Stomach (tissue), 19 donors: ENCODE data around the gene TAF11L4. TPM values are rescaled to one million over a fixed set of nuclear protein-coding genes. Genes with fewer than 3 reads are reported as not detected.
"Not testable (repeated sequence)": the region's sequence is repeated elsewhere in the genome, so short reads cannot be mapped to it uniquely, and the experiment has no call there.

Source experiments
- DNase-seq, 2 donors: peaks; one replicate each; pipeline versions ENCODE4 v3.0.0 to v3.0.0-alpha.2; 2013 to 2019
- H3K27ac ChIP-seq, 5 donors: fragments of 200-600 bp in 4 of 5; sonication (generic) in 4 of 5; one replicate each; pipeline ENCODE4 v1.5.1; 2013 to 2019; ENCODE audit warnings: mild to moderate bottlenecking in 1 of 5, moderate library complexity in 1 of 5
- H3K27me3 ChIP-seq, 3 donors: fragments of 200-600 bp; sonication (generic); one replicate each; pipeline ENCODE4 v1.5.1; 2017 to 2019; ENCODE audit warnings: mixed run types in 1 of 3
- H3K36me3 ChIP-seq, 4 donors: fragments of 200-600 bp; sonication (generic); 1 replicate in 3 of 4; 2 replicates in 1 of 4; pipeline ENCODE4 v1.5.1; 2016 to 2019
- H3K4me1 ChIP-seq, 4 donors: fragments of 200-600 bp; sonication (generic); one replicate each; pipeline ENCODE4 v1.5.1; 2016 to 2019
- H3K4me3 ChIP-seq, 4 donors: fragments of 200-600 bp; sonication (generic) in 3 of 4; one replicate each; pipeline ENCODE4 v1.5.1; 2016 to 2019; ENCODE audit warnings: mild to moderate bottlenecking in 1 of 4
- H3K9me3 ChIP-seq, 4 donors: fragments of 200-600 bp; sonication (generic); one replicate each; pipeline ENCODE4 v1.5.1; 2016 to 2019
- CTCF ChIP-seq, 7 experiments: fragments of 450-650 bp in 4 of 7; fragments of 200-600 bp in 3 of 7; sonication (generic) in 3 of 7; IDR thresholded peaks; one replicate each; pipeline ENCODE4 v1.5.1; 2016 to 2019; ENCODE audit warnings: antibody characterized with exemption in 7 of 7, control low read depth in 2 of 7, mild to moderate bottlenecking in 1 of 7
- EP300 ChIP-seq: sonication (generic); formaldehyde crosslinking; IDR thresholded peaks from one replicate; pipeline ENCODE4 v1.6.1; 2017; ENCODE audit warnings: antibody characterized with exemption
- POLR2A ChIP-seq, 4 donors: fragments of 450-650 bp; IDR thresholded peaks; one replicate each; pipeline ENCODE4 v1.6.1; 2016; ENCODE audit warnings: antibody characterized with exemption in 4 of 4, control low read depth in 2 of 4, mild to moderate bottlenecking in 1 of 4, moderate library complexity in 1 of 4
- POLR2AphosphoS5 ChIP-seq, 3 donors: sonication (generic); formaldehyde crosslinking; IDR thresholded peaks; one replicate each; pipeline ENCODE4 v1.6.1; 2016; ENCODE audit warnings: antibody characterized with exemption in 3 of 3
- WGBS, 5 donors: extraction: QIAGEN DNeasy Blood & Tissue Kit in 3 of 5; methylation state at CpG; one replicate each; pipeline versions ENCODE4 v1.1.5 to v1.1.7; 2013 to 2018; 5-methylcytosine and 5-hydroxymethylcytosine counted together
- intact Hi-C: fragments of 100-400 bp; cut with DNase I; formaldehyde crosslinking; loops from one replicate; pipeline ENCODE4 v1.15.1; 2023; ENCODE audit warnings: low total_unique reads
- long read RNA-seq, 10 donors: transcript quantifications; one replicate each; lab custom pipeline, GENCODE V29; 2026
- polyA plus RNA-seq, 3 donors: library from polyadenylated mRNA; stranded (reverse); fragments of 200-250 nt; gene quantifications; one replicate each; pipeline ENCODE4 v1.2.3, GENCODE V29; 2013
- total RNA-seq, 5 donors: library from RNA; depleted of rRNA; stranded (reverse); fragments of >200 nt; gene quantifications; one replicate each; pipeline versions ENCODE4 v1.1.0 to v1.2.3, GENCODE V29; 2014 to 2016
- donor health status: healthy with polysubstance abuse.
- donor health status: Bipolar disorder and iron deficiency.
- donor health status: healthy.

Gene TAF11L4
- not detected for total RNA-seq
- not detected for polyA plus RNA-seq
- long read RNA-seq, donor 1, result 0 reads
- long read RNA-seq, donor 2, result 0 reads
- long read RNA-seq, donor 3, result 0 reads
- long read RNA-seq, donor 4, result 0 reads
- long read RNA-seq, donor 5, result 0 reads
- long read RNA-seq, donor 6, result 0 reads
- long read RNA-seq, donor 7, result 0 reads
- long read RNA-seq, donor 8, result 0 reads
- long read RNA-seq, donor 9, result 0 reads
- long read RNA-seq, donor 10, result 0 reads

- H3K9me3 ChIP-seq, H3K4me3 ChIP-seq, H3K4me1 ChIP-seq, H3K27ac ChIP-seq, H3K27me3 ChIP-seq, H3K36me3 ChIP-seq, intact Hi-C loops, DNase-seq: not testable (repeated sequence)
- WGBS, 5 donors, result no CpG with 5 or more reads among the region's 15 CpGs
Measured at GRCh38 chr5:17521501-17521900, at the start of gene TAF11L4. Gene TAF11L4 (plus strand): TSS chr5:17521801.

GRCh38 chr5:17475064-17475463, 46.5 kb upstream of the TAF11L4 start:
- H3K4me3 ChIP-seq, H3K27me3 ChIP-seq, H3K27ac ChIP-seq, H3K36me3 ChIP-seq, intact Hi-C loops, H3K4me1 ChIP-seq, DNase-seq, H3K9me3 ChIP-seq: not testable (repeated sequence)

- TF ChIP-seq EP300, result no peak
- TF ChIP-seq CTCF (IDR thresholded peaks at IDR 0.05), result no peak
- no peak for TF ChIP-seq POLR2AphosphoS5 (IDR thresholded peaks at IDR 0.05)
- no peak for TF ChIP-seq POLR2A (IDR thresholded peaks at IDR 0.05)
- H3K36me3 ChIP-seq, result no peaks in the 10 kb centered on the region
- DNase-seq, result peak in 1 of 2 donors; percentile 10
- H3K9me3 ChIP-seq, result no peaks in the 10 kb centered on the region
- no peak overlapping the region for H3K4me3 ChIP-seq
- WGBS, 5 donors, result 73 to 82% (median 75%) methylated on average over 3 of the region's 3 CpGs
- no peak overlapping the region for H3K27ac ChIP-seq
- intact Hi-C loops, result no loop called here
- no peaks in the 10 kb centered on the region for H3K4me1 ChIP-seq
- no peaks in the 10 kb centered on the region for H3K27me3 ChIP-seq
Measured at GRCh38 chr5:17477043-17477442, 44.6 kb upstream of the TAF11L4 start.

- Histone ChIP-seq H3K36me3 (no peaks in the 10 kb centered on the region), H3K27ac (no peak overlapping the region), H3K4me1 (no peaks in the 10 kb centered on the region), H3K9me3 (no peaks in the 10 kb centered on the region), H3K4me3 (no peak overlapping the region), H3K27me3 (no peaks in the 10 kb centered on the region)
- 70 to 82% (median 76%) methylated on average over 7 of the region's 7 CpGs for WGBS, 5 donors
- TF ChIP-seq CTCF (IDR thresholded peaks at IDR 0.05) (no peak), POLR2A (IDR thresholded peaks at IDR 0.05) (no peak), POLR2AphosphoS5 (IDR thresholded peaks at IDR 0.05) (no peak), EP300 (no peak)
- peak in 1 of 2 donors; percentile 9 for DNase-seq
- intact Hi-C loops, result no loop called here
Measured at GRCh38 chr5:17477573-17478265, 43.9 kb upstream of the TAF11L4 start.

GRCh38 chr5:17481378-17481777, 40.2 kb upstream of the TAF11L4 start:
- 70 to 85% (median 72%) methylated on average over 4 of the region's 4 CpGs for WGBS, 5 donors
- H3K36me3 ChIP-seq, result no peaks in the 10 kb centered on the region
- no peaks in the 10 kb centered on the region for H3K9me3 ChIP-seq
- intact Hi-C loops, result no loop called here
- no peak overlapping the region for H3K4me3 ChIP-seq
- no peaks in the 10 kb centered on the region for H3K4me1 ChIP-seq
- no peaks in the 10 kb centered on the region for H3K27me3 ChIP-seq
- no peak for DNase-seq
- no peak overlapping the region for H3K27ac ChIP-seq
- TF ChIP-seq POLR2AphosphoS5 (IDR thresholded peaks at IDR 0.05), result no peak
- no peak for TF ChIP-seq EP300
- no peak for TF ChIP-seq CTCF (IDR thresholded peaks at IDR 0.05)
- TF ChIP-seq POLR2A (IDR thresholded peaks at IDR 0.05), result no peak
